Cardiac muscle cell (in vitro differentiated cells and primary cell): ENCODE results near the gene MEIOSIN. TPM values are rescaled to one million over a fixed set of nuclear protein-coding genes. Genes with fewer than 3 reads are reported as not detected.
A peak's percentile ranks its signal among the peaks of the same experiment; 100 is the strongest.

Source experiments
- DNase-seq, 2 donors: peaks; one replicate each; pipeline versions ENCODE4 v3.0.0 to v3.0.0-alpha.2; 2010 to 2017; ENCODE audit warnings: low read depth in 1 of 2, low spot score in 1 of 2
- H3K27ac ChIP-seq: fragments of 200-600 bp; sonication (generic); 2 replicates; pipeline ENCODE4 v1.5.1; 2016
- H3K27me3 ChIP-seq: fragments of 200-600 bp; sonication (generic); 2 replicates; pipeline ENCODE4 v1.6.0; 2016; ENCODE audit warnings: control low read depth
- H3K36me3 ChIP-seq: fragments of 200-600 bp; sonication (generic); 2 replicates; pipeline ENCODE4 v1.5.1; 2016; ENCODE audit warnings: control low read depth
- H3K4me1 ChIP-seq: fragments of 200-600 bp; sonication (generic); 2 replicates; pipeline ENCODE4 v1.8.1; 2017; ENCODE audit warnings: low read depth, mild to moderate bottlenecking, mixed run types
- H3K4me3 ChIP-seq: fragments of 200-600 bp; sonication (generic); 2 replicates; pipeline ENCODE4 v1.5.1; 2016; ENCODE audit warnings: mild to moderate bottlenecking
- H3K9me3 ChIP-seq: fragments of 200-600 bp; sonication (generic); 2 replicates; pipeline ENCODE4 v1.5.1; 2017; ENCODE audit warnings: low read depth, mild to moderate bottlenecking, control low read depth
- polyA plus RNA-seq: library from polyadenylated mRNA; unstranded; fragments of >200 nt; fragmentation: Nextera tagmentation; extraction: Ambion mirVana; gene quantifications from 2 replicates; pipeline ENCODE4 v1.2.1, GENCODE V29; 2016
- total RNA-seq: library from RNA; depleted of rRNA; stranded (reverse); fragments of >200 nt; gene quantifications from 2 replicates; pipeline ENCODE4 v1.2.3, GENCODE V29; 2016
- TF ChIP-seq, protein P1 (sequence below): IDR thresholded peaks from 2 replicates; pipeline ENCODE4 v1.5.1; 2012; ENCODE audit warnings: low read depth, mild to moderate bottlenecking, low read length

Gene MEIOSIN
- total and polyA plus RNA-seq, 2 experiments from 2014 or later, result 0.18 to 0.33 TPM

DNA sequence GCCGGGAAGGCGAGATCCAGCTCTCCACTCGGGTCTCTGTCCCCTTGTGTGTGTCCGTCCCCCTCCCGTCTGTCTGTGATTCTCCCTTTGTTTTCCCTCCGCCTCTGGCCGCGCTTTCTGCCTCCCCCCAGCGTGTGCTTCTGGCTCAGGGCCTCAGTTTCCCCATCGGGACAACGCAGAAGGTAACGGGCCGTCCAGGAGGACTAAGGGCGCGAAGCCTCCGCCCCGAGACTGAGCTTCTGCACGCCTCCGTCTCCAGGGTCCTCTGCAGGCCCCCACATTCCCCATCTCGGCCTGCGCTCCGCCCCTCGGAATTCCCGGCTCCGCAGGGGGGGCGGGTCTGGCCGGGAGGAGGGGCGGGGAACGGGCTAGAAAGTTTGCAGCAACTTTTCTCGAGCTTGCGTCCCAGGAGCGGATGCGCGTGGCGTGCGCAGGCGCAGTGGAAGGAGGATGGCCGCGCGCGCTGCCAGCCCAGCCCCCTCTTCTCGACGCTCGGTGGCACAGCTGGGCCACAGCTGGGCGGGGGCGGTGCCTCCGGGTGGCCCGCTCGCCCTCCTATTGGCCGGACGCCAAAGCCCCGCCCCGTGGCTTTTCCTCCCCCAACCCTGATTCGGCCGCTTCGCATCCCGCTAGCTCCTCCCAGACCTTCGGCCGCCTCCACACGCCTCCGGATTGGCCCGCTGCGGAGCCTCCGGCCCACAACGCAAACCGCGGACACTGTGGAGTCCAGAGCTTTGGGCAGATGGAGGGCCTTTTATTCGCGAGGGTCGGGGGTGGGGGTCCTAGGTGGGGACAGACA is 35.9 kb downstream of the MEIOSIN start, which contains the start of gene SIX5:
TSS of gene SIX5 (minus strand) at position 269 of the 799 bp plus-strand sequence. CDS start 408 bp downstream, outside the sequence.
- no peaks in the 10 kb centered on the region for H3K9me3 ChIP-seq
- peaks cover 32% of the 10 kb centered on the region for H3K4me1 ChIP-seq
- TF ChIP-seq, protein P1, sequence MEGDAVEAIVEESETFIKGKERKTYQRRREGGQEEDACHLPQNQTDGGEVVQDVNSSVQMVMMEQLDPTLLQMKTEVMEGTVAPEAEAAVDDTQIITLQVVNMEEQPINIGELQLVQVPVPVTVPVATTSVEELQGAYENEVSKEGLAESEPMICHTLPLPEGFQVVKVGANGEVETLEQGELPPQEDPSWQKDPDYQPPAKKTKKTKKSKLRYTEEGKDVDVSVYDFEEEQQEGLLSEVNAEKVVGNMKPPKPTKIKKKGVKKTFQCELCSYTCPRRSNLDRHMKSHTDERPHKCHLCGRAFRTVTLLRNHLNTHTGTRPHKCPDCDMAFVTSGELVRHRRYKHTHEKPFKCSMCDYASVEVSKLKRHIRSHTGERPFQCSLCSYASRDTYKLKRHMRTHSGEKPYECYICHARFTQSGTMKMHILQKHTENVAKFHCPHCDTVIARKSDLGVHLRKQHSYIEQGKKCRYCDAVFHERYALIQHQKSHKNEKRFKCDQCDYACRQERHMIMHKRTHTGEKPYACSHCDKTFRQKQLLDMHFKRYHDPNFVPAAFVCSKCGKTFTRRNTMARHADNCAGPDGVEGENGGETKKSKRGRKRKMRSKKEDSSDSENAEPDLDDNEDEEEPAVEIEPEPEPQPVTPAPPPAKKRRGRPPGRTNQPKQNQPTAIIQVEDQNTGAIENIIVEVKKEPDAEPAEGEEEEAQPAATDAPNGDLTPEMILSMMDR, result no peak
- H3K36me3 ChIP-seq, result peaks cover 14% of the 10 kb centered on the region
- no peaks in the 10 kb centered on the region for H3K27me3 ChIP-seq
- peak within 1 kb of the TSS; percentile 98 for H3K27ac ChIP-seq
- peak within 1 kb of the TSS; percentile 59 for H3K4me3 ChIP-seq
- peak; percentile 99 for DNase-seq

DNA sequence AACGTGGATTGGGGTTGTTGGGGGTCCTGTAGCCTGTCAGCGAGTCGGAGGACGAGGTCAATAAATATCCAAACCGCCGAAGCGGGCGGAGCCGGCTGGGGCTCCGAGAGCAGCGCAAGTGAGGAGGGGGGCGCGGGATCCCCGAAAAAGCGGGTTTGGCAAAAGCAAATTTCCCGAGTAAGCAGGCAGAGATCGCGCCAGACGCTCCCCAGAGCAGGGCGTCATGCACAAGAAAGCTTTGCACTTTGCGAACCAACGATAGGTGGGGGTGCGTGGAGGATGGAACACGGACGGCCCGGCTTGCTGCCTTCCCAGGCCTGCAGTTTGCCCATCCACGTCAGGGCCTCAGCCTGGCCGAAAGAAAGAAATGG is 36.6 kb downstream of the MEIOSIN start:
- Histone ChIP-seq H3K4me1 (peaks cover 26% of the 10 kb centered on the region), H3K9me3 (no peaks in the 10 kb centered on the region), H3K27me3 (no peaks in the 10 kb centered on the region), H3K4me3 (peak overlapping the region; percentile 44), H3K36me3 (peaks cover 19% of the 10 kb centered on the region), H3K27ac (peak overlapping the region; percentile 96)
- TF ChIP-seq, protein P1, result no peak
- no peak for DNase-seq

DNA sequence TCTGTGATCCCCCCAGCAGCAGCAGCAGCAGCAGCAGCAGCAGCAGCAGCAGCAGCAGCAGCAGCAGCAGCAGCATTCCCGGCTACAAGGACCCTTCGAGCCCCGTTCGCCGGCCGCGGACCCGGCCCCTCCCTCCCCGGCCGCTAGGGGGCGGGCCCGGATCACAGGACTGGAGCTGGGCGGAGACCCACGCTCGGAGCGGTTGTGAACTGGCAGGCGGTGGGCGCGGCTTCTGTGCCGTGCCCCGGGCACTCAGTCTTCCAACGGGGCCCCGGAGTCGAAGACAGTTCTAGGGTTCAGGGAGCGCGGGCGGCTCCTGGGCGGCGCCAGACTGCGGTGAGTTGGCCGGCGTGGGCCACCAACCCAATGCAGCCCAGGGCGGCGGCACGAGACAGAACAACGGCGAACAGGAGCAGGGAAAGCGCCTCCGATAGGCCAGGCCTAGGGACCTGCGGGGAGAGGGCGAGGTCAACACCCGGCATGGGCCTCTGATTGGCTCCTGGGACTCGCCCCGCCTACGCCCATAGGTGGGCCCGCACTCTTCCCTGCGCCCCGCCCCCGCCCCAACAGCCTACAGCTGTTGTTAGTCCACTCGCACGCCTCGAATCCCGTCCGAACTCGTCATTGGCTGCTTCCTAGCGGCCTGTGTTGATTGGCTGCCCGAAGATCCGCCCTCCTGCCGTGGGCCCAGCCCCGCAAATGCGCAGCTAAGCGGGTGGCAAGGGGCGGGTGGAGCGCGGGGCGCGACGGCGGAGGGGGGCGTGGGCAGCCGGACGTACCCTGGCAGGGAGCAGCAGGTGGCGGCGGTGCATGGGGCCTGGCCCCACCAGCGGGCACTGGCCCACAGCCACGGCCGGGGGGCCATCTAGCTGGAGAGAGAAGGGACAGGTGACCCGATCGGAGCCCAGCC is 37.2 kb downstream of the MEIOSIN start:
- peak overlapping the region; percentile 44 for H3K4me3 ChIP-seq
- TF ChIP-seq, protein P1, result peak; percentile 85
- peaks cover 19% of the 10 kb centered on the region for H3K4me1 ChIP-seq
- H3K27me3 ChIP-seq, result no peaks in the 10 kb centered on the region
- peaks cover 20% of the 10 kb centered on the region for H3K36me3 ChIP-seq
- no peaks in the 10 kb centered on the region for H3K9me3 ChIP-seq
- H3K27ac ChIP-seq, result peak overlapping the region; percentile 96
- peak; percentile 98 to 99 for DNase-seq

DNA sequence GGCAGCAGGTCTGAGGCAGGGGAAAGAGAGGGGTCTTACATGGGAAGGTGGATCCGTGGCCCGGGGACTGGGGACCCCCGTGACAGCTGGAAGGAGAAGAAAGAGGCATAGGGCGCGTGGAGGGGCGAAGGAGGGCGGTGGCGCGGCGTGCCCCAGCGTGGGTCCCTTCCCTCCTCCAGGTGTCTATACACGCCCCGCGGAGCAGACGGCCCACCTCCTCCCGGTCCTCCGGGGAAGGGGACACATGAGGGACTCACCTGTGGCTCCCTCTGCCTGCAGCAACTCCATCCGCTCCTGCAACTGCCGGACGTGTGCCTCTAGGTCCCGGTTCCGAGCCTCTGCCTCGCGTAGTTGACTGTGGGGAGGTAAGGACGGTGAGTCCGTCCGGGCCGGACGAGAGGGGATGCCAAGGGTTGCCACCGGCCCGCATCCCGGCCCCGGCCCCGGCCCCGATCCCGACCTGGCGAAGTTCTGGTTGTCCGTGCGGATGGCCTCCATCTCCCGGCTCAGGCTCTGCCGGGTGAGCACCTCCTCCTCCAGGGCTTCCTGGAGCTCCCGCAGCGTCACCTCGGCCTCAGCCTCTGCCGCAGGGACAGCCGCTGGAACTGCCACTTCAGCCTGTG is 38.2 kb downstream of the MEIOSIN start:
- H3K36me3 ChIP-seq, result peaks cover 22% of the 10 kb centered on the region
- TF ChIP-seq, protein P1, result no peak
- no peaks in the 10 kb centered on the region for H3K9me3 ChIP-seq
- H3K4me1 ChIP-seq, result peaks cover 9% of the 10 kb centered on the region
- DNase-seq, result no peak
- H3K27ac ChIP-seq, result peak overlapping the region; percentile 81
- H3K4me3 ChIP-seq, result no peak overlapping the region
- no peaks in the 10 kb centered on the region for H3K27me3 ChIP-seq

DNA sequence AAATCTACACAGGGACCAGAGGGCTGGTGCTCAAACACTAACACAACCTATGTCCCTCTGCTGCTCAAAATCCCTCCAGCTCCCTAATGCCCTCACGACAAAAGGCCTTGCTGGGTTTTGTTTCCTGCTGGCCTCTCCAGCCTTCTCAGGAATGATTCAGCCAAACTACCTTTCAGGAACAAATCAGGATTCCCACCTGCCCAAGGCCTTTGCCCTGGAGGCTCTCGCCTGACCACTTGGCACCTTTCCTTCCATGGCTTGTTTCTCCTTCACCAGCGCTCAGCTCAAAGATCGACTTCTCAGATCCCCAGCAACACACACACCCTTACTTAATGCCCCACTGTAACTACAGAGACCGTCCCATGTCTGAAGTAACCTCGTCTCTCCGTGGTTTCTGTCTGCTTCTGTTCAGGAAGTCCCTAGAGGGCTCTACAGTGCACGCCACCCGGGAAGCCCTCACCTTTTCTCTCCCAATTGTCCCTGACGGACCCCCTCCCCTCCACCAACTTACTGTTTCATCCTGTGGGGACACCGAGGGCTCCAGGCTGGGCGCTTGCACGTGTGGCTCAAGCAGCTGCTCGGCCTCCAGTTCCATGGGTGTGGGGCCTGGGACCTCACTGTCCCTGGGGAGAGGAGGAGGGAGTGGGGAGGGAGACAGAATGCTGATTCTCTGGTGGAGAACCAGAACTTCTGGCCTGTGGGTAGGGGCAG is 39.0 kb downstream of the MEIOSIN start:
- no peaks in the 10 kb centered on the region for H3K9me3 ChIP-seq
- DNase-seq, result no peak
- no peaks in the 10 kb centered on the region for H3K27me3 ChIP-seq
- TF ChIP-seq, protein P1, result no peak
- H3K27ac ChIP-seq, result peak overlapping the region; percentile 48
- peaks cover 4% of the 10 kb centered on the region for H3K4me1 ChIP-seq
- no peak overlapping the region for H3K4me3 ChIP-seq
- peaks cover 30% of the 10 kb centered on the region for H3K36me3 ChIP-seq
